ENCODE measurements around the gene AGFG1. TPM values are rescaled to one million over a fixed set of nuclear protein-coding genes. Genes with fewer than 3 reads are reported as not detected.
"Not testable (repeated sequence)": the region's sequence is repeated elsewhere in the genome, so short reads cannot be mapped to it uniquely, and the experiment has no call there.

AGFG1 gene
- total RNA-seq, 1 donor from 2014 or later: 74.0 TPM

DNA sequence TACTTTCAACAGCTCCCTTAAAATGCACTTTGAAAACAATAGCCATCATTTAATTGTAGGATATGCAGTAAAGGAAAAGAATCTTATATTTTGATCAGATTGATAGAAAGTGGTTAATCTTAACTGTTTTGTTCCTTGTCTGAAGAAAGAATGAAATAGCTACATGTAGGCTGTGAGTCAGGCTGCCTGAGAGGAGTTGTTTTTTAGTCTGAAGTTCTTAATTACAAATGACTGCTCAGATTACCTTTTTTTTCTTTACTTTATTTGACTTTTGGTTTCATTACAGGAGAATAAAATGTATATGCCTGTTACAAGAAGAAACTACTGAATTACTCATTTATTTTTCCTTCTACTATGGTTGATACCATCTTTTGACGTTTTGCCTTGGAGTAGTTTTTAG is 56.8 kb downstream of the AGFG1 start:
- intact Hi-C loops (cut with micrococcal nuclease): no loop called here

DNA sequence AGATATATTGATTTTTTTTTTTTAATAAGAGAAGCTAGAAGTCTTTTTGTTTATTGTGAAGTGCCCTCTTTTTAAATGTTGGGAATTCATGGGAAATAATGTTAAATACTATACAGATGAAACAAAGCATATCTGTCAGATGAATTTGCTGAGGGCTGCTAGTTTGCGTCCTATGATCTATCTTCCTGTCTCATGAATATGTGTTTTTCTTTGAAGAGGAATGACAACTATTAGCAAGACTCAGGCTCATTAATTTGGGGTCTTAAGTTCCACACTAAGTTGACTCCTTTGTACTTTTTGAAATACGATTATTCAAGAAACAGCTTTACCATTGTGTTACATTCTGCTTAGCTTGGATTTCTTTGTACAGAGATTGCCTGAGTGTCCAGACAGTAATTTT is 57.9 kb downstream of the AGFG1 start:
- intact Hi-C loops (cut with micrococcal nuclease): loop anchor here (10.0 kb wide), 1 partner anchor 875 kb away; no protein-coding TSS in a partner anchor

DNA sequence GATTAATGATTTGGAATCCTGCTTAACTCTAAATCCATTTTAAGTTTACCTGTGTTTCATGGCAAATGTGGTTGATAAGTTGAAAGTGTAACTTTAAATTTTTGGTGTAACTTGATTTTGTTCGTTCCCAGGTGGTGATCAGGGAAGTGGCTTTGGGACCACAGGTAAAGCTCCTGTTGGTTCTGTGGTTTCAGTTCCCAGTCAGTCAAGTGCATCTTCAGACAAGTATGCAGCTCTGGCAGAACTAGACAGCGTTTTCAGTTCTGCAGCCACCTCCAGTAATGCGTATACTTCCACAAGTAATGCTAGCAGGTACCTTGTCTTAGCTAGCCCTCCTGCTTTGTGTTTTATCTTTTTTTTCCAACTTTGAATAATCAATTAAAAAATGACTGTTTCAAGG is 62.8 kb downstream of the AGFG1 start:
- intact Hi-C loops (cut with micrococcal nuclease): loop anchor here (10.0 kb wide), 1 partner anchor 880 kb away; no protein-coding TSS in a partner anchor

DNA sequence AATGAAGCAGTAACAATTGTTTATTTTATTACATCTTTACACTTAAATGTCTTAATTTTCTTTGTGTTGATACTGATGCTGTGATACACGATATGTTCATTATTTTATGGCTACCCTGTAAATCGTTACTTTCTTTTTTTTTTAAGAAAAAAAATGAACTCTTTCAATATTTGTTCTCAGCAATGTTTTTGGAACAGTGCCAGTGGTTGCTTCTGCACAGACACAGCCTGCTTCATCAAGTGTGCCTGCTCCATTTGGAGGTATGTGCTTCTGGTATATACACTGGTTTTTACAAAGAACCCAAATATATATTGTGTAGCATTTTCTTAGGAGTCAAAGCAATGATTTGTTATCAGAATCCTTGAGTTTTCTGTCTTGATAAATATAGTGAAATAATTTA is 64.5 kb downstream of the AGFG1 start:
- intact Hi-C loops (cut with micrococcal nuclease): loop anchor here (10.0 kb wide), 1 partner anchor 882 kb away; no protein-coding TSS in a partner anchor

DNA sequence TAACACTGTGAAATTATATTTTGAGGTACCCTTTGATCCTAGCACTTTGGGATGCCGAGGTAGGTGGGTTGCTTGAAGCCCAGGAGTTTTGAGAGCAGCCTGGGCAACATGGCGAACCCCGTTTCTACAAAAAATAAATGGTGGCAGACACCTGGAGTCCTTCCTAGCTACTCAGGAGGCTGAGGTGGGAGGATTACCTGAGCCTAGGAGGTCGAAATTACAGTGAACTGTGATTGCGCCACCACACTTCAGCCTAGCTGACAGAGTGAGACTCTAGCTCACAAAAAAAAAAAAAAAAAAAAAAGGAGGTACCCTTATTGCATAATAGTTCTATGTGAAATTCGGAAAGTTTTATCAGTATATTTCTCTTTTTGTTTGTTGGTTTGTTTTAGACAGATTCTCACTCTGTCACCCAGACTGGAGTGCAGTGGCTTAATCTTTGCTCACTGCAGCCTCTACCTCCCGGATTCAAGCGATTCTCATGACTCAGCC is 67.6 kb downstream of the AGFG1 start:
- intact Hi-C loops (cut with micrococcal nuclease): loop anchor here (10.0 kb wide), 1 partner anchor 885 kb away; no protein-coding TSS in a partner anchor

DNA sequence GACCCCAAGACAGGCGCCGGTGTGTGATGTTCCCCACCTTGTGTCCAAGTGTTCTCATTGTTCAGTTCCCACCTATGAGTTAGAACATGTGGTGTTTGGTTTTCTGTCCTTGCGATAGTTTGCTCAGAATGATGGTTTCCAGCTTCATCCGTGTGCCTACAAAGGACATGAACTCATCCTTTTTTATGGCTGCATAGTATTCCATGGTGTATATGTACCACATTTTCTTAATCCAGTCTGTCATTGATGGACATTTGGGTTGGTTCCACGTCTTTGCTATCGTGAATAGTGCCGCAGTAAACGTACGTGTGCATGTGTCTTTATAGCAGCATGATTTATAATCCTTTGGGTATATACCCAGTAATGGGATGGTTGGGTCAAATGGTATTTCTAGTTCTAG is 68.4 kb downstream of the AGFG1 start:
- intact Hi-C loops (cut with micrococcal nuclease): not testable (repeated sequence)

DNA sequence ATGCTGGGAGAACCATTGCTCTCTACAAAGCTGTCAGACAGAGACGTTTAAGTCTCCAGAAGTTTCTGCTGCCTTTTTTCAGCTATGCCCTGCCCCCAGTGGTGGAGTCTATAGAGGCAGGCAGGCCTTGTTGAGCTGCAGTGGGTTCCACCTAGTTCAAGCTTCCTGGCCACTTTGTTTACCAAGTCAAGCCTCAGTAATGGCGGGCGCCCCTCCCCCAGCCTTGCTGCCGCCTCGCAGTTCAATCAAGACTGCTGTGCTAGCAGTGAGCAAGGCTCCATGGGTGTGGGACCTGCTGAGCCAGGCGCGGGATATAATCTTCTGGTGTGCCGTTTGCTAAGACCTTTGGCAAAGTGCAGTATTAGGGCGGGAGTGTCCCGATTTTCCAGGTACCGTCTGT is 74.0 kb downstream of the AGFG1 start:
- intact Hi-C loops (cut with micrococcal nuclease): loop anchor here (5.0 kb wide), 1 partner anchor 74 kb away; the partner anchor contains the start of gene AGFG1

DNA sequence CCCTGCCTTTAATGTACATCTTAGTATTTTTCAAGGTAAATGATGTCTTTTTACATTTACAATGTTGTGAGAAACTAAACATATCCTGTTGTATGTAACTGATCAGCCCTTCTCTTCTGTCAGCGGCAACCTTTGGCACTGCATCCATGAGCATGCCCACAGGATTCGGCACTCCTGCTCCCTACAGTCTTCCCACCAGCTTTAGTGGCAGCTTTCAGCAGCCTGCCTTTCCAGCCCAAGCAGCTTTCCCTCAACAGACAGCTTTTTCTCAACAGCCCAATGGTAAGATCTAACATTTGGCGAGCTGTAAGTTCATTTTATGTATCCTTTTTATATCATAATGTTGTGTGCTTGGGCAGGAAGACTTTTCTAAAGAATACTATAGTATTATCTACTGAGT is 79.9 kb downstream of the AGFG1 start:
- intact Hi-C loops (cut with micrococcal nuclease): no loop called here

DNA sequence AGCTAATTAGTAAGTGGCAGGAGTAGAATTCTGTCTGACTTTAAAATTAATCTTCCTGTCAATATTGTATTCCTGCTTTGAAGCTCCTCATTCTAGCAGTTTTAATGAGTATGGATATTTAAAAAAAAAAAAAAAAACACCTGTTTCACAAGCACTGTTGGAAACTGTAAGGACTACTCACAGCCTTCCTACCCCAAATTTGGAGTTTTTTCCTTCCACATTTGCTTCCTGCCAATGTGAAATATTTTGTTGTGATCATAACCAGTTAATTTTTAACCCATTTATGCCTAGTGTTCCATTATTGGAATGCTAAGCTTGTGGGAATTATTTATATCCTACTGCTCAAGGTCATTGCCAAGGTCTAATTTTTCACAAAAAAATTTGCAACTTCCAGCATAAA is 90.6 kb downstream of the AGFG1 start:
- intact Hi-C loops (cut with micrococcal nuclease): no loop called here

DNA sequence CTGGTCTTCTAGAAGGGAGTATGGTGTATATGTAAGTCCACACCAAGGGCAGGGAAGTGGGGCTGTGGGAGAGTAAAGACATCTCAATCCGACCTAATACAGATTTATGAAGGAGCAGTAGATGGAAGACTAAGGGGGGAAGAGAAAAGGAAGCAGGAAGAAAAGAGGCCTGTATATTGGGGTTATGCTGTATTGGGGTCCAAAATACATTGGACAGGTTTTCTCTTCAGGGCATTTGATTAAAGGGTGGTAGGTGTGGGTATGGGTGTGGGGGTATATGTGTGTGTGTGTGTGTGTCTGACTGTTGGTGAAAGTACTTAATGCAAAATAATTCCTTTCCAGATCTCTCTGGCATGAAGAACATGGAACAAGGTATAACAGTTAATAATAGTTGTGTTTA is 93.1 kb downstream of the AGFG1 start:
- intact Hi-C loops (cut with micrococcal nuclease): no loop called here

DNA sequence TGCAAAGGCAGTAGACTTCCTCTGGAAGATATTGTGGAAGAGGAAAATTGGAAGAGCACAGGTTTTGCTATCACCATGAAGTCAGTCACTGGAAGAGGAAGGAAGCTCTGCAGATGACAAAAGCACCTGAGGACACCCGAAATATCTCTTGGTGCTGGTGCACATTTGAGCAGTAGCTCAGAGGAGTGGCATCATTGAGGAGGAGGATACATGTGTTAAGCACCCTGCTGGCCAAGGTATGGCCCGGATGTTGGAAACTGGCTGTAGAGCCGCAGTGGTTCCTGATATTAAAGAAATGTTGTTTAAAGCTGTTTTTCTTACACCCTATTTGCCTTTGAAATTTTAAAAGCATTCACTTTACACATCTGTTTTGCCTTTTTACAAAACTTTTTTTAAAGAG is 94.1 kb downstream of the AGFG1 start:
- intact Hi-C loops (cut with micrococcal nuclease): no loop called here

DNA sequence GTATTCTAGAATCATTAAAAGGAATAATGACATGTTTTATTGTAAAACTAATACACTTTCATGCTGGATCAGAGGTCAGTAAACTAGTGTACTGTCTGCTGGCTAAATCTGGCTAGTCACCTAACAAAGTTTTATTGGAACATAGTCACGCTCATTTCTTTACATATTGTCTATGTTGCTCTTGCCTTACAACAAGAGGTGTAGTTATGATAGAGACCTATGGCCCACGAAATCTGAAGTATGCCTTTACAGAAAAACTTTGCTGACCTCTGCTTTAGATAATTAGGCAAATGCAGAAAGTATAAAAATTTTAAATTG is 96.9 kb downstream of the AGFG1 start:
- intact Hi-C loops (cut with micrococcal nuclease): no loop called here

DNA sequence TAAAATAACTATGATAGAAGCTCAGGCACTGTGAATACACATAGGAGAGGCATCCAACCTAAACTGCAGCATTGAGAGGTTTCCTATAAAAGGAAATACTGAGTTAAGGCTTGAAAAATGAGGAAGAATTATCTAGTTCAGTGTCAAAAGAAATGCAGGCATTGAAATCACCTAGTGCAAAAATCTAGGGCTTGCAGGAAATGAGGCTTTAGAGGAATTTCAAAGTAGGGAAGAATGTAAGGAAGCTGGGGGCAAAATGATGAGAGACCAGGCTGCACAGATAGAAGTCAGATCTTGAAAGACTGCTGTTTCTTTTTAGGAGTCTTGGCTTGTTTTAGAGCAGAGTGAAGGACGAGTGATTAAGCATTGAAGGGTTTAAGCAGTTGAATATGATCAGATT is 98.7 kb downstream of the AGFG1 start:
- intact Hi-C loops (cut with micrococcal nuclease): no loop called here

DNA sequence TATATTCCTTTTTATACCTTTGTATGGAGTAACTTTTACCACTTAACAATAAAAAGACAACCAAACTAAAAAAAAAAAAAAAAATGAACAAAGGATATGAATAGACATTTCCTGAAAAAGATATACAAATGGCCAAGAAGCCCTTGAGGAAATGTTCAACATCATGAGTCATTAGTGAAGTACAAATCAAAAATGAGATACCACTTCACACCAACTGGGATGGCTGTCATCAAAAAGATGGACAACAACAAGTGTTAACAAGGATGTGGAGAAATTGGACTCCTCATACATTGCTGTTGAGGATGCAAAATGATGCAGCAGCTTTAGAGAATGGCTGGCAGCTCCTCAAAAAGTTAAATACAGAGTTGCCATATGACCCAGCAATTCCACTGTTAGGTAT is 104.2 kb downstream of the AGFG1 start:
- intact Hi-C loops (cut with micrococcal nuclease): no loop called here

DNA sequence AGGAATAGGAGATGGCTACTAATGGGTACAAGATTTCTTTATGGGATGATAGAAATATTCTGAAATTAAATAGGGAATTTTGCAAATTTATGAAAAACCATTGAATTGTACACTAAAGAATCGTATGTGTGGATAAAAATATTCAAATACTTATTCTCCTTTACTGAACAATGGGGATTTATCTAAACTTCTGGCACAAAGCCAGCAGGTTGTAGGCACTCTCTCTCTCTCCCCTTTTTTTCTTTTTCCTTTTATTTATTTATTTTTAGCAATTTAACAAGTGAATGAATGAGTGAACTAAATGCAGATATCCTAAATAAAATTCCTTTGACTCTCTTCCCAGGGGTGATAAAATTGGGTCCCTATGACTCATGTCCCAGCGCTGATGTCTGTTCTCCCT is 104.9 kb downstream of the AGFG1 start:
- intact Hi-C loops (cut with micrococcal nuclease): no loop called here

DNA sequence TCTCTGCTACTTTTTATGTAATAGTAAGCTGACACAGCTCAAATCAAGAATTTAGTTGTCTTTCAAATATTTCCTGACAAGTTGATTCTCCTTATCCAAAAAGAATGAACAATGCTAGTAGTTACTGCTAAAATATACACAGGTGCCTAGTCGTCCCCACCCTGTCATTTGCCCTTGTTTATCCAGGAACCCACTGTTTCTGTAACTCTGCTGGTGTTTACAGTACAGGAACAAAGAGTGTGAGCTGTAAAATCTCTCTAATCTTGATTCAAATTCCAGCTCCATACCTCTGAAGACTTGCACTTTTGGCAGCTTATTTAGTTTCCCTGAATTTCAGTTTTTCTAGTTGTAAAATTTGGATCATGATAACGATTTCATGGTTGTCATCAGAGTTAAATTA is 105.6 kb downstream of the AGFG1 start:
- intact Hi-C loops (cut with micrococcal nuclease): no loop called here

DNA sequence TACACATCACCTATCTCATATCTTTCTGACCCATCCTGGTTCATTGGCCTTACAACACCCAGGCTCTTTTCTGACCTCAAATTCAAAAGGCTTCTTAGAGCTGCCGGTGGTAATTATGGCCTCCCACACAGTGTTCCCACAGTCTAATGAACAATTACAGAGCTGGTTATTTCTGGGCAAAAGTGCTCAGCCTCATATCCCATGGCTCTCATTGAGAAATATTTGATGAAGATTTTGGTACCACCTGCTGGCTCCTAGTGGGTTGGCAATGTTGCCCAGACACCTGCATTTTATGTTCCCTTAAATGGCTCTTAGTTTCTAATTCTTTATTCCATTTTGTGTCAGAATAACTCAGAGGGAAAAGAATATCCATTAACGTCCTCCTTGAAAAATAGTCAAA is 106.7 kb downstream of the AGFG1 start:
- intact Hi-C loops (cut with micrococcal nuclease): no loop called here

DNA sequence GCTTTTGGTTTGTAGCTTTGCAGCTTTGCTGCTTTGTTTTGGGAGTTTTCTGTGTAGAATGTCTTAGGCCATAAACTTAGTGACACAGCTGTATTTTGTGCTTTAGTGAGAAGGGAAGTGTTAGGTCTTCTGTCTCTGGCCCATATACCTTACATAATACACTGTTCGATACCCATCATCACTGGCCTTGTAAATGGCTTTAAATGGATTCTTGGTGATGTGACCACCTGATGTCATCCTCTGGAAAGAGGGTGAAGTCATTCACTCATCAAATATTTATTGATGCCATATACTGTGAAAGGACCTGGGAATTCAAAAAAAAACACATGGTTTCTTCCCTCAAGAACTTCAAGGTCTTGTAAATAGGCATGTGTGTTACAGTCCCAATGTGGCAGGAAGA is 107.8 kb downstream of the AGFG1 start:
- intact Hi-C loops (cut with micrococcal nuclease): no loop called here

DNA sequence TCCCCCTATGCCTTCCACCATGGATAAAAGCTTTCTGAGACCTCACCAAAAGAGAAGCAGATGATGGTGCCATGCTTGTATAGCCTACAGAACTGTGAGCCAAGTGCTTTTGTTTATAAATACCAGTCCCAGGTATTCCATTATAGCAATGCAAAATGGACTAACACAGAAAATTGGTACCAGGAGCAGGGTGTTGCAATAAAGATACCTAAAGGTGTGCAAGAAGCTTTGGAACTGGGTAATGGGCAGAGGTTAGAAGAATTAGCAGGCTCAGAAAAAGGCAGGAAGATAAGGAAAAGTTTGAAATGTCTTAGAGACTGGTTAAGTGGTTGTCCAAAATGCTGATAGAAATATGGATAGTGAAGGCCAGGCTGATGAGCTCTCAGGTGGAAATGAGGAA is 110.4 kb downstream of the AGFG1 start:
- intact Hi-C loops (cut with micrococcal nuclease): no loop called here

DNA sequence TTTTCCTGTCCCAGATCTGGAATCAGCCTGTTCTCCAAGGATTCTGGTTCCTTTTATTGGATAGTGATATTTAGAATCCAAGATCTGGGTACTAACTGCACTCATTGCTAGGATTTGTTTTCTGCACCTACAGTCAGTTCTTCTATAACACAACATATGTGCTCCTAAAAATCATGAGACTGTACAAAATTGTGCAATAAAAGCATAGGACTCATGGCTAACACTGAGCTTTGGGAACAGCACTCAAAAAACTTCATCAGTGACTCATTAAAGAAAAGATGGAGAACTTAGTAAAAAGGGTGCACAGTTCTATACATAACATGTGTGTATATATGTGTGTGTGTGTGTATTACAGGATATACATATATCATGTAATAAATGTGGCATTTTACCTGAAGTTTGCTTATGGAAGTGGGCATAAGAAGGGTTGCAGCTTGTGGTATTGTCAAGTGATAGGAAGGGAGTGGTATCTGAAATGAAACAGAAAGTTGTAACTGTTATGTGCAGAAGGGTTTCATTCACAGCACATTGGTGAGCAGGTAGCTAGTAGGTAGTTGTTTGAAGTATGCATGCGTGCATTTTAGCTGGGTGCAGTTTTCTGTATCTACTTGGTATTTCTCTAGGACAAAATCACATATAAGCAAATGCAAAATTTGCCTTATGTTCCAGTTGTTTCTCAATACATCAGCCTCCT is 120.9 kb downstream of the AGFG1 start:
- intact Hi-C loops (cut with micrococcal nuclease): no loop called here

DNA sequence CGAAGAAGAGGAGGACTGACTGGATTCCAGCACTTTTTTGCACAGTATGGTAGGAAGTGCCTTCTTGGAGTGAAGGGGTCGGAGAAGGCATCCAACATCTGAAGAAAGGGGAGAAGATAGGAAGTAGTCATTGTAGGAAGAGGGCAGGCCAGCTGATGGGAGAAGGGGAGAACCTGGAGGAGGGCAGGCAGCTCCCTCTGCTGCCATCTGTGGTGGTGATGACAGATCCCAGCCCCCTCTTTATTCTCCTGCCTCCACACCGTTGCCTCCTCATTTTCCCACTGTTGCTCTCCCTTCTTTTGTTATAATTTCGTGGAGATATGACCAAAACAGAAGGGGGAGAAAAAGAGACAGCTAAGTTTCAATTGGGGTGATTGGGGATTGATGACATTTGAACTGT is 123.8 kb downstream of the AGFG1 start:
- intact Hi-C loops (cut with micrococcal nuclease): no loop called here

DNA sequence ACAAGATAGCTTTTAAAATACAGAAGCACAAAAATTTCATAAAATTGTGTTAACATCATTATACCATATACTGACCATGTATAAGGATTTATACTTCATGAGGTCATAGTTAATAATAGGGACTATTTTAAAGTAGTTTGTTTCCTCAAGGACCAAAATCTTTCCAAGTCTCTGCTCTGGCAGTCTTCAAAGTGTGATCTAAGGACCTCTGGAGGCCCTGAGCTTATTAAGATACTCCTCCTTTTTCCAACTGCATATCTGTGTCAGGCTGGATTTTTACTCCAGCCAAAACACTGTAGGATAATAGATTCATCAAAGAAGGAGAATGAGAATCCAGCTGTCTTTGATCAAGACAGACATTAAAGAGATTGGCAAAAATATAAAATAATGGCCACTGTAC is 125.1 kb downstream of the AGFG1 start:
- intact Hi-C loops (cut with micrococcal nuclease): no loop called here

DNA sequence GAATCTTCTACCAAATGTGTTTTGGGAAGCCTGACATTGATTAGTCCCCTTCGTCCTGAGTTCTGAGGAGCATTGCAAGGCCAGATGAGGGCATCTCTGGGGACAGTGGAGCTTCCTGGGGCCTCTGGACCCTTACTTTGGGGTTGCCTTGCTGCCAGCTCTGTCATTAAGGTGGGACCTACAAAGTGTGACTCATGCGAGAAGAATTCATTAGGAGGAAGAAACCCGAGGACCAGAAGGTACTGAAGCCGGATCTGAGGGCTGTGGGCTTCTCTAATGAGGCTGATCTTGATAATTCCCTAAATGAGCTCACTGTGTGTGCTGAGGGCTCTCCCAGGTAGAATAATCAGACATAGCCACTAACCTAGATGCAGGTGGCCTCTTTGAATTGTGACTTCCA is 126.0 kb downstream of the AGFG1 start:
- intact Hi-C loops (cut with micrococcal nuclease): no loop called here
